Mammary epithelial cell (primary cell): Measurements from ENCODE around the gene SLC17A9.

Source experiments
- EZH2 ChIP-seq: IDR thresholded peaks from 2 replicates; pipeline ENCODE4 v1.6.1; 2012; ENCODE audit warnings: low read length, inconsistent platforms, borderline replicate concordance
- TF ChIP-seq, protein P1 (sequence below), 2 donors: IDR thresholded peaks in 1 of 2; conservative IDR thresholded peaks in 1 of 2; 2 replicates each; pipeline ENCODE4 v1.5.1; 2011 to 2012; ENCODE audit warnings: inconsistent platforms in 2 of 2, low read length in 2 of 2, mild to moderate bottlenecking in 2 of 2, control low read depth in 1 of 2, low read depth in 1 of 2; ENCODE audit not compliant: insufficient read depth in 1 of 2; ENCODE audit errors: extremely low read depth in 1 of 2

DNA sequence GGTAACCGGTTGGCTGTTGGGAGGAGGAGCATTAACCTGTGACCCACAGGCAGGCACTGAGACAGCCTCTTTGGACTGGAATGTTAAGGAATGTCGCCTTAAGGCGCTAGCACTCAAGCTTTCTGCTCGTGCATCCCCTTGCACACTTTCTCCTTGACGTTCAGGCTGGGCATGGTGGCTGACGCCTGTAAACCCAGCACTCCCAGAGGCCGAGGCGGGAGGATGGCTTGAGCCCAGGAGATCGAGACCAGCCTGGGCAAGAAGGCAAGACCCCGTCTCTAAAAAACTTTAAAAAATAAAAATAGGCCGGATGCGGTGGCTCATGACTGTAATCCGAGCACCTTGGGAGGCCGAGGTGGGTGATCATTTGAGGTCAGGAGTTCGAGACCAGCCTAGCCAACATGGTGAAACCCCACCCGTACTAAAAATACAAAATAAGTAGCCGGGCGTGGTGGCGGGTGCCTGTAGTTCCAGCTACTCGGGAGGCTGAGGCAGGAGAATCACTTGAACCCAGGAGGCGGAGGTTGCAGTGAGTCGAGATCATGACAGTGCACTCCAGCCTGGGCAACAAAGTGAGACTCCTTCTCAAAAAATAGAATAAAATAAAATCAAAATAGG, 16.4 kb upstream of the SLC17A9 start:
- TF ChIP-seq EZH2: no peak
- TF ChIP-seq, protein P1, sequence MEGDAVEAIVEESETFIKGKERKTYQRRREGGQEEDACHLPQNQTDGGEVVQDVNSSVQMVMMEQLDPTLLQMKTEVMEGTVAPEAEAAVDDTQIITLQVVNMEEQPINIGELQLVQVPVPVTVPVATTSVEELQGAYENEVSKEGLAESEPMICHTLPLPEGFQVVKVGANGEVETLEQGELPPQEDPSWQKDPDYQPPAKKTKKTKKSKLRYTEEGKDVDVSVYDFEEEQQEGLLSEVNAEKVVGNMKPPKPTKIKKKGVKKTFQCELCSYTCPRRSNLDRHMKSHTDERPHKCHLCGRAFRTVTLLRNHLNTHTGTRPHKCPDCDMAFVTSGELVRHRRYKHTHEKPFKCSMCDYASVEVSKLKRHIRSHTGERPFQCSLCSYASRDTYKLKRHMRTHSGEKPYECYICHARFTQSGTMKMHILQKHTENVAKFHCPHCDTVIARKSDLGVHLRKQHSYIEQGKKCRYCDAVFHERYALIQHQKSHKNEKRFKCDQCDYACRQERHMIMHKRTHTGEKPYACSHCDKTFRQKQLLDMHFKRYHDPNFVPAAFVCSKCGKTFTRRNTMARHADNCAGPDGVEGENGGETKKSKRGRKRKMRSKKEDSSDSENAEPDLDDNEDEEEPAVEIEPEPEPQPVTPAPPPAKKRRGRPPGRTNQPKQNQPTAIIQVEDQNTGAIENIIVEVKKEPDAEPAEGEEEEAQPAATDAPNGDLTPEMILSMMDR (conservative IDR thresholded peaks at IDR 0.05 in 1 of 2, IDR thresholded peaks at IDR 0.05 in 1 of 2; ENCODE audit: extremely low read depth in 1 of 2, insufficient read depth in 1 of 2, low read depth in 1 of 2, low read length in 2 of 2): no peak
